CD4-positive, alpha-beta T cell (primary cell): ENCODE results near the gene COL6A2. TPM values are rescaled to one million over a fixed set of nuclear protein-coding genes. Genes with fewer than 3 reads are reported as not detected.

Experiments used
- ATAC-seq: fragments of 200-7000 bp; cut with Tn5 transposase; one replicate; pipeline ENCODE4 v1.10.0; 2022; ENCODE audit warnings: mild to moderate bottlenecking; ENCODE audit not compliant: poor library complexity
- CTCF ChIA-PET: fragments of 350-600 bp; sonication (Branson Sonifier 250); formaldehyde crosslinking; loops from one replicate; lab custom pipeline; 2021; ENCODE audit warnings: antibody characterized with exemption, inconsistent platforms; lab: Charles Lee
- POLR2A ChIA-PET: fragments of 350-600 bp; sonication (Branson Sonifier 250); formaldehyde crosslinking; loops from one replicate; lab custom pipeline; 2021; ENCODE audit warnings: antibody characterized with exemption, inconsistent platforms; lab: Charles Lee
- DNase-seq, 14 experiments: peaks; one replicate each; pipeline ENCODE4 v3.0.0-alpha.2; 2013 to 2020; ENCODE audit warnings: mixed read lengths in 2 of 14
- H3K27ac ChIP-seq, 2 donors: one replicate each; pipeline versions ENCODE4 v1.5.1 to v1.7.0; 2013; ENCODE audit warnings: low read length in 2 of 2, low read depth in 1 of 2, mild to moderate bottlenecking in 1 of 2
- H3K27me3 ChIP-seq, 2 experiments: 1 replicate in 1 of 2; 2 replicates in 1 of 2; pipeline versions ENCODE4 v1.6.1 to v1.7.0; 2013; ENCODE audit warnings: low read length in 2 of 2, control low read depth in 1 of 2, mild to moderate bottlenecking in 1 of 2, moderate library complexity in 1 of 2; ENCODE audit not compliant: insufficient read depth in 2 of 2, control insufficient read depth in 1 of 2
- H3K36me3 ChIP-seq: one replicate; pipeline ENCODE4 v1.6.1; 2013; ENCODE audit warnings: low read length, control low read depth; ENCODE audit not compliant: insufficient read depth
- H3K4me1 ChIP-seq: one replicate; pipeline ENCODE4 v1.6.1; 2013; ENCODE audit warnings: low read length, control low read depth; ENCODE audit not compliant: insufficient read depth
- H3K4me3 ChIP-seq: one replicate; pipeline ENCODE4 v1.5.1; 2013; ENCODE audit warnings: mild to moderate bottlenecking, low read length, moderate library complexity
- H3K9me3 ChIP-seq, 2 experiments: 1 replicate in 1 of 2; 2 replicates in 1 of 2; pipeline versions ENCODE4 v1.6.1 to v1.7.0; 2013; ENCODE audit warnings: low read length in 2 of 2, mild to moderate bottlenecking in 2 of 2, control low read depth in 1 of 2, moderate library complexity in 1 of 2; ENCODE audit not compliant: control insufficient read depth in 1 of 2, insufficient read depth in 1 of 2
- H3K27ac Mint-ChIP-seq: one replicate; pipeline ENCODE4 v1.8.0; 2020; ENCODE audit warnings: mixed read lengths
- H3K27me3 Mint-ChIP-seq: one replicate; pipeline ENCODE4 v1.8.0; 2021; ENCODE audit warnings: mixed read lengths
- H3K36me3 Mint-ChIP-seq: one replicate; pipeline ENCODE4 v1.8.0; 2021; ENCODE audit warnings: low read depth, mixed read lengths
- H3K4me1 Mint-ChIP-seq: one replicate; pipeline ENCODE4 v1.8.0; 2021; ENCODE audit warnings: low read depth, mixed read lengths
- H3K4me3 Mint-ChIP-seq: one replicate; pipeline ENCODE4 v1.8.0; 2020; ENCODE audit warnings: mild to moderate bottlenecking, mixed read lengths
- H3K9me3 Mint-ChIP-seq: one replicate; pipeline ENCODE4 v1.8.0; 2020; ENCODE audit warnings: mixed read lengths
- CTCF ChIP-seq: fragments of 200-600 bp; IDR thresholded peaks from one replicate; pipeline ENCODE4 v1.8.0; 2022; ENCODE audit warnings: antibody characterized with exemption, mild to moderate bottlenecking
- intact Hi-C, 2 experiments: fragments of 100-400 bp; cut with DNase I in 1 of 2; cut with micrococcal nuclease in 1 of 2; formaldehyde crosslinking; loops; one replicate each; pipeline versions ENCODE4 v1.15.1 to v1.9.0; 2023 to 2025; cut with DNase I, micrococcal nuclease
- total RNA-seq, 174 experiments: library from RNA in 2 of 174; stranded (reverse) in 2 of 174; gene quantifications; one replicate each; pipeline ENCODE4 v1.2.3 and lab custom pipeline; 2021 to 2026

Gene COL6A2
- total RNA-seq, 2 experiments from 2014 or later: 24.1 to 26.4 TPM

DNA sequence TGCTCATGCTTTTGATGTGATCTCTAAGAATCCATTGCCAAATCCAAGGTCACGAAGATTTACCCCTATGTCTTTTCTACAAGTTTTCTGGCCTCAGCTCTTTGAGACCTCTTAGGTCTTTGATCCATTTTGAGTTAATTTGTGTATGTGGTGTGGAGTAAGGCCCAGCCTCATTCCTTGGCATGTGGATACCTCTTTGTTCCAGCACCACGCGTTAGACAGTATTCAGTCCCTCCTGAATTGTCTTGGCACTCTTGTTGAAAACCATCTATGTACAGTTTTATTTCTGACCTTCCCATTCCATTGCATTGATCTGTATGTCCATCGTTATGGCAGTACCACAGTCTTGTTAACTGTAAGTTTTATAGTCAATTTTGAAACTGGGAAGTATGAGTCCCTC is 65.5 kb downstream of the COL6A2 start:
- intact Hi-C loops: no loop called here
- no peaks in the 10 kb centered on the region for H3K36me3 Mint-ChIP-seq
- H3K9me3 ChIP-seq: peaks cover 0 to 12% of the 10 kb centered on the region in 2 experiments
- H3K4me1 Mint-ChIP-seq: no peaks in the 10 kb centered on the region
- no peaks in the 10 kb centered on the region for H3K36me3 ChIP-seq
- no peak for TF ChIP-seq CTCF
- H3K27me3 ChIP-seq: no peaks in the 10 kb centered on the region
- H3K4me1 ChIP-seq: no peaks in the 10 kb centered on the region
- no peak overlapping the region for H3K27ac ChIP-seq
- ChIA-PET CTCF (no interaction called here), POLR2A (no interaction called here)
- no peak overlapping the region for H3K4me3 Mint-ChIP-seq
- no peak for ATAC-seq
- no peak for DNase-seq
- H3K27me3 Mint-ChIP-seq: no peaks in the 10 kb centered on the region
- H3K9me3 Mint-ChIP-seq: no peaks in the 10 kb centered on the region
- H3K27ac Mint-ChIP-seq: no peak overlapping the region
- H3K4me3 ChIP-seq: no peak overlapping the region

GRCh38 chr21:46165098-46165497 is 67.2 kb downstream of the COL6A2 start:
- H3K4me3 ChIP-seq: no peak overlapping the region
- H3K9me3 ChIP-seq: peaks cover 0 to 12% of the 10 kb centered on the region in 2 experiments
- no peaks in the 10 kb centered on the region for H3K36me3 ChIP-seq
- intact Hi-C loops: no loop called here
- TF ChIP-seq CTCF: no peak
- Mint-ChIP-seq H3K4me1 (no peaks in the 10 kb centered on the region), H3K36me3 (no peaks in the 10 kb centered on the region), H3K27ac (no peak overlapping the region), H3K27me3 (no peaks in the 10 kb centered on the region), H3K9me3 (no peaks in the 10 kb centered on the region), H3K4me3 (no peak overlapping the region)
- no peaks in the 10 kb centered on the region for H3K27me3 ChIP-seq
- no peak overlapping the region for H3K27ac ChIP-seq
- ATAC-seq: no peak
- no peaks in the 10 kb centered on the region for H3K4me1 ChIP-seq
- CTCF ChIA-PET: no interaction called here
- DNase-seq: no peak
- POLR2A ChIA-PET: no interaction called here

DNA sequence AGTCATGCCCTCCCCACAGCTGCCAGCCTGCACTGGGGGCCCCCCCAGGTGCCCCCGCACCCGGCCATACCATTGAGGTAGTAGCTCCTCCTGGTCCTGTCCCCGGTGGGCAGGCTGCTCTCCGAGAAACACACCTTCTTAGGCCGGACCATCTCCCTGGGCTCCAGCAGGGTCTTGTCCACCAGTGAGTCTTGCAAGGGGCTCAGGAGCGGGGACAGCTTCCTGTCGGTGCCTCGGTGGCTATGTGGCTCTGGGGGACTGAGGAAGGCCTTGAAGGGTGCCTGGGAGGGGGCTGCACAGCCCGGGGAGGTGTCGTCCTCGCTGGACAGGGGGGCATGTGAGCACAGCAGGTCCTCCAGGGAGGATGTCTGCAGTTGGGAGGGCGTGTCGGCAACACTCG is 70.3 kb downstream of the COL6A2 start:
- H3K9me3 Mint-ChIP-seq: no peaks in the 10 kb centered on the region
- POLR2A ChIA-PET: no interaction called here
- intact Hi-C loops: no loop called here
- no peaks in the 10 kb centered on the region for H3K36me3 Mint-ChIP-seq
- Histone ChIP-seq H3K36me3 (no peaks in the 10 kb centered on the region), H3K27ac (no peak overlapping the region), H3K4me3 (no peak overlapping the region), H3K4me1 (peaks cover 6% of the 10 kb centered on the region), H3K27me3 (no peaks in the 10 kb centered on the region), H3K9me3 (peaks cover 0 to 17% of the 10 kb centered on the region in 2 experiments)
- CTCF ChIA-PET: no interaction called here
- H3K27ac Mint-ChIP-seq: no peak overlapping the region
- no peak overlapping the region for H3K4me3 Mint-ChIP-seq
- peaks cover 6% of the 10 kb centered on the region for H3K4me1 Mint-ChIP-seq
- TF ChIP-seq CTCF: no peak
- ATAC-seq (no peak), DNase-seq (peak in 1 of 14 experiments; percentile 15)
- no peaks in the 10 kb centered on the region for H3K27me3 Mint-ChIP-seq
